MG63 (cell line): ENCODE results near the gene F13A1. TPM values are rescaled to one million over a fixed set of nuclear protein-coding genes. Genes with fewer than 3 reads are reported as not detected.

Experiments
- DNase-seq: peaks from one replicate; pipeline ENCODE4 v3.0.0-alpha.2; 2020
- H3K27me3 ChIP-seq: fragments of 250-450 bp; sonication (Bioruptor Pico); 2 replicates; pipeline ENCODE4 v1.5.1; 2020; ENCODE audit warnings: mild to moderate bottlenecking, moderate library complexity
- H3K36me3 ChIP-seq: fragments of 250-450 bp; sonication (Bioruptor Pico); 2 replicates; pipeline ENCODE4 v1.5.1; 2020; ENCODE audit warnings: mild to moderate bottlenecking, moderate library complexity
- H3K4me3 ChIP-seq: fragments of 250-450 bp; sonication (Bioruptor Pico); 2 replicates; pipeline ENCODE4 v1.5.1; 2020; ENCODE audit warnings: mild to moderate bottlenecking, moderate library complexity
- H3K9me3 ChIP-seq: fragments of 250-450 bp; sonication (Bioruptor Pico); 2 replicates; pipeline ENCODE4 v1.5.1; 2020; ENCODE audit warnings: mild to moderate bottlenecking, moderate library complexity
- total RNA-seq: library from RNA; depleted of rRNA; stranded (reverse); fragments of >200 nt; shearing (Covaris generic); gene quantifications from 2 replicates; pipeline ENCODE4 v1.2.3, GENCODE V29; 2014; ENCODE audit warnings: low replicate concordance

Gene F13A1
- total RNA-seq, 1 experiment from 2014 or later: not detected

GRCh38 chr6:6180684-6181083 lies 139.8 kb downstream of the F13A1 start:
- Histone ChIP-seq H3K9me3 (no peaks in the 10 kb centered on the region), H3K36me3 (no peaks in the 10 kb centered on the region), H3K27me3 (no peaks in the 10 kb centered on the region), H3K4me3 (no peak overlapping the region)
- DNase-seq: no peak

GRCh38 chr6:6179858-6180623 lies 140.4 kb downstream of the F13A1 start:
- Histone ChIP-seq H3K36me3 (no peaks in the 10 kb centered on the region), H3K4me3 (no peak overlapping the region)
- DNase-seq: no peak

GRCh38 chr6:6178795-6179194 lies 141.7 kb downstream of the F13A1 start:
- Histone ChIP-seq H3K27me3 (no peaks in the 10 kb centered on the region), H3K9me3 (no peaks in the 10 kb centered on the region), H3K4me3 (no peak overlapping the region), H3K36me3 (no peaks in the 10 kb centered on the region)
- DNase-seq: no peak

More at GRCh38 chr6:6179858-6180623, 140.4 kb downstream of the F13A1 start:
- no peaks in the 10 kb centered on the region for H3K27me3 ChIP-seq
- H3K9me3 ChIP-seq: no peaks in the 10 kb centered on the region

GRCh38 chr6:6177754-6178153 lies 142.7 kb downstream of the F13A1 start:
- no peaks in the 10 kb centered on the region for H3K36me3 ChIP-seq
- no peak overlapping the region for H3K4me3 ChIP-seq
- no peaks in the 10 kb centered on the region for H3K27me3 ChIP-seq
- DNase-seq: no peak
- no peaks in the 10 kb centered on the region for H3K9me3 ChIP-seq

GRCh38 chr6:6176586-6177228 lies 143.8 kb downstream of the F13A1 start:
- H3K9me3 ChIP-seq: no peaks in the 10 kb centered on the region
- no peaks in the 10 kb centered on the region for H3K27me3 ChIP-seq
- H3K4me3 ChIP-seq: no peak overlapping the region
- H3K36me3 ChIP-seq: no peaks in the 10 kb centered on the region
- no peak for DNase-seq

GRCh38 chr6:6176127-6176526 lies 144.3 kb downstream of the F13A1 start:
- Histone ChIP-seq H3K4me3 (no peak overlapping the region), H3K9me3 (no peaks in the 10 kb centered on the region), H3K27me3 (no peaks in the 10 kb centered on the region), H3K36me3 (no peaks in the 10 kb centered on the region)
- peak; percentile 45 for DNase-seq

- Histone ChIP-seq H3K27me3 (no peaks in the 10 kb centered on the region), H3K9me3 (no peaks in the 10 kb centered on the region), H3K4me3 (no peak overlapping the region), H3K36me3 (no peaks in the 10 kb centered on the region)
- DNase-seq: no peak
These were observed 151.3 kb downstream of the F13A1 start for GRCh38 chr6:6169141-6169540.

GRCh38 chr6:6166064-6166463 lies 154.4 kb downstream of the F13A1 start:
- H3K36me3 ChIP-seq: no peaks in the 10 kb centered on the region

GRCh38 chr6:6164367-6164766 lies 156.1 kb downstream of the F13A1 start:
- H3K27me3 ChIP-seq: no peaks in the 10 kb centered on the region
- DNase-seq: no peak
- H3K36me3 ChIP-seq: no peaks in the 10 kb centered on the region
- H3K9me3 ChIP-seq: no peaks in the 10 kb centered on the region
- H3K4me3 ChIP-seq: no peak overlapping the region

More at GRCh38 chr6:6166064-6166463, 154.4 kb downstream of the F13A1 start:
- no peak for DNase-seq
- Histone ChIP-seq H3K4me3 (no peak overlapping the region), H3K27me3 (no peaks in the 10 kb centered on the region), H3K9me3 (no peaks in the 10 kb centered on the region)

- no peak for DNase-seq
- Histone ChIP-seq H3K4me3 (no peak overlapping the region), H3K9me3 (no peaks in the 10 kb centered on the region), H3K36me3 (no peaks in the 10 kb centered on the region), H3K27me3 (peaks cover 2% of the 10 kb centered on the region; the same call in 1 of the 2 replicates)
These were observed 166.1 kb downstream of the F13A1 start for GRCh38 chr6:6154335-6154734.

- Histone ChIP-seq H3K9me3 (no peaks in the 10 kb centered on the region), H3K36me3 (no peaks in the 10 kb centered on the region), H3K27me3 (peaks cover 2% of the 10 kb centered on the region; the same call in 1 of the 2 replicates), H3K4me3 (no peak overlapping the region)
- no peak for DNase-seq
These were observed 168.4 kb downstream of the F13A1 start for GRCh38 chr6:6152060-6152459.

GRCh38 chr6:6148192-6148815 lies 172.2 kb downstream of the F13A1 start:
- no peaks in the 10 kb centered on the region; the same call in 1 of the 2 replicates for H3K27me3 ChIP-seq
- H3K36me3 ChIP-seq: no peaks in the 10 kb centered on the region
- H3K9me3 ChIP-seq: no peaks in the 10 kb centered on the region
- no peak for DNase-seq
- no peak overlapping the region for H3K4me3 ChIP-seq

GRCh38 chr6:6131492-6132109 lies 188.9 kb downstream of the F13A1 start:
- Histone ChIP-seq H3K4me3 (no peak overlapping the region), H3K36me3 (no peaks in the 10 kb centered on the region), H3K27me3 (peaks cover 6% of the 10 kb centered on the region; the same call in 1 of the 2 replicates), H3K9me3 (no peaks in the 10 kb centered on the region)
- DNase-seq: no peak

- Histone ChIP-seq H3K27me3 (peaks cover 6% of the 10 kb centered on the region; the same call in 1 of the 2 replicates), H3K36me3 (no peaks in the 10 kb centered on the region), H3K4me3 (no peak overlapping the region), H3K9me3 (no peaks in the 10 kb centered on the region)
- DNase-seq: no peak
These were observed 195.0 kb downstream of the F13A1 start for GRCh38 chr6:6125495-6125894.

- no peaks in the 10 kb centered on the region for H3K27me3 ChIP-seq
- no peak for DNase-seq
- H3K4me3 ChIP-seq: no peak overlapping the region
- H3K36me3 ChIP-seq: no peaks in the 10 kb centered on the region
- no peaks in the 10 kb centered on the region for H3K9me3 ChIP-seq
These were observed 196.7 kb downstream of the F13A1 start for GRCh38 chr6:6123803-6124202.

- Histone ChIP-seq H3K4me3 (no peak overlapping the region), H3K9me3 (no peaks in the 10 kb centered on the region)
- no peak for DNase-seq
These were observed 198.5 kb downstream of the F13A1 start for GRCh38 chr6:6121943-6122342.

GRCh38 chr6:6105472-6106036 lies 214.9 kb downstream of the F13A1 start:
- H3K4me3 ChIP-seq: no peak overlapping the region
- no peaks in the 10 kb centered on the region for H3K36me3 ChIP-seq
- H3K27me3 ChIP-seq: no peaks in the 10 kb centered on the region
- no peak for DNase-seq
- no peaks in the 10 kb centered on the region for H3K9me3 ChIP-seq

More at GRCh38 chr6:6121943-6122342, 198.5 kb downstream of the F13A1 start:
- no peaks in the 10 kb centered on the region for H3K36me3 ChIP-seq
- 0 out of 2 replicates have a peak, but pooled peaks cover 3% of the 10 kb centered on the region for H3K27me3 ChIP-seq
